Neutrophil (primary cell): ENCODE data around the gene NR3C1.

ENCODE experiments used
- H3K27ac ChIP-seq: fragments of 200-600 bp; sonication (generic); 2 replicates; pipeline ENCODE4 v1.5.1; 2016; ENCODE audit warnings: mild to moderate bottlenecking, moderate library complexity
- H3K27me3 ChIP-seq: fragments of 200-600 bp; sonication (generic); 2 replicates; pipeline ENCODE4 v1.6.0; 2016; ENCODE audit warnings: mild to moderate bottlenecking
- H3K36me3 ChIP-seq: fragments of 200-600 bp; sonication (generic); 2 replicates; pipeline ENCODE4 v1.5.1; 2017
- H3K4me1 ChIP-seq, 2 experiments: fragments of 200-600 bp in 1 of 2; sonication (generic) in 1 of 2; 1 replicate in 1 of 2; 2 replicates in 1 of 2; pipeline versions ENCODE4 v1.5.1 to v1.6.1; 2013 to 2016; ENCODE audit warnings: low read depth in 1 of 2, low read length in 1 of 2, mild to moderate bottlenecking in 1 of 2, moderate library complexity in 1 of 2; ENCODE audit not compliant: control insufficient read depth in 1 of 2, insufficient read depth in 1 of 2
- H3K4me3 ChIP-seq, 2 experiments: fragments of 200-600 bp in 1 of 2; sonication (generic) in 1 of 2; 1 replicate in 1 of 2; 2 replicates in 1 of 2; pipeline ENCODE4 v1.5.1; 2013 to 2016; ENCODE audit warnings: low read depth in 1 of 2, low read length in 1 of 2, mild to moderate bottlenecking in 1 of 2, moderate library complexity in 1 of 2
- H3K9me3 ChIP-seq: fragments of 200-600 bp; sonication (generic); 2 replicates; pipeline ENCODE4 v1.5.1; 2016
- CTCF ChIP-seq: fragments of 200-600 bp; sonication (generic); IDR thresholded peaks from 2 replicates; pipeline ENCODE4 v1.5.1; 2016; ENCODE audit warnings: antibody characterized with exemption

The NR3C1 gene

DNA sequence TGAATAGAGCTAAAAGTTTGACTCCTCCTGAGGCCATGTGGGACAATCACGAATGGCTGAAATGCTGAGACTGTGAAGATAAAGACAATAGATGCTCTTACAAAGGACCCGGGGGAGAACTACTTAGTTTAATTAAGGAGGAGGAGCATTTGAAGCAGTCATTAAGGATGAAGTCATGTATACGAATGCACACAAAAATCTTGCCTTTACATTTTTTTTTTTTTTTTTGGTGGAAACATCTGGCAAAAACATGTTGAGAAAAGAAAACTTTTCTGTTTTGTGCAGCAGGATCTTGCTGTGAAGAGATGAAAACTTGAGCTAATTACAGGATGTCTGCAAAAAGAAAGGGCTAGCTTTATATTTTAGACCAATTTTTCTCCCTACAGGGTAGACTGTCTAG, 42.3 kb upstream of the NR3C1 start:
- H3K27ac ChIP-seq: no peak overlapping the region
- TF ChIP-seq CTCF: no peak
- H3K36me3 ChIP-seq: no peaks in the 10 kb centered on the region
- H3K4me3 ChIP-seq: no peak overlapping the region
- H3K4me1 ChIP-seq: no peaks in the 10 kb centered on the region
- H3K9me3 ChIP-seq: no peaks in the 10 kb centered on the region
- no peaks in the 10 kb centered on the region for H3K27me3 ChIP-seq

DNA sequence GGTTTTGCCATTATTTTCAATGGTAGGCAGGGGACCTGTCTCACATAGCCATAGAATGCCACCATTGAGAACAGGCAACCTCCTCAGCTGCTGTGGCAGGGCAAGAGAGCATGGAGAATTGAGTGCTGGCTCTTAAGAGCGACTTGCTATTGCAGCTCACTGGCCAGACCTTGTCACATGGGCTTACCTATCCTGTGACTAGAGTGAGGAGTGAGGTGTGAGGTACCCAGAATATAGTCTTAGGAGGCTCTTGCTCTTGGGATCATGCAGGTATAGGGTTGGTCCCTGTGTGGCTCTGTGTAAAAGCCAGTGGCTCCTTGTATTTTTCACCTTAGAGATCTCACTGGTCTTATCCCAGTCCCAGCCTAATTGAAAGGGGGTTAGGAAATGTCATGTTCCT, 39.8 kb upstream of the NR3C1 start:
- Histone ChIP-seq H3K27ac (no peak overlapping the region), H3K36me3 (no peaks in the 10 kb centered on the region)

DNA sequence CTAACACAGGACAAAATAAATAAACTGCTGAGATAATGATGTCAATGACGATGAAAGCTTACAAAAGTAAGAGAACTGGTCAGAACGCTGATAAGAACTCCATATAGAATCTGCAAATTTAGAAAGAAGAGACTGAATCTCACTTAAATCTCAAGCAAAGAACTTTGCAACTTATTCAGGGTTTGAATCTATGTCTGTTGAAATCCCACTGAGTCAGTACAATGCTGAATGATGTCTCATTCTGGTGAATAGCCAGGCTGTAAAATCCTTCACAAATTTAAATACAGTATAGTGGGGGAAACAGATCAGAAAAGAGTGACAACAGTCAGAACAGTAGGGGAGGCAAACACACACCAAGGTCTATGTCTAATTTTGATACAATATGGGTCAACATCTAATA, 38.9 kb upstream of the NR3C1 start:
- TF ChIP-seq CTCF: no peak
- no peaks in the 10 kb centered on the region for H3K27me3 ChIP-seq
- H3K36me3 ChIP-seq: no peaks in the 10 kb centered on the region
- no peaks in the 10 kb centered on the region for H3K9me3 ChIP-seq
- no peaks in the 10 kb centered on the region for H3K4me1 ChIP-seq
- H3K4me3 ChIP-seq: no peak overlapping the region
- no peak overlapping the region for H3K27ac ChIP-seq

More for the DNA sequence above, 39.8 kb upstream of the NR3C1 start:
- Histone ChIP-seq H3K4me1 (no peaks in the 10 kb centered on the region), H3K27me3 (no peaks in the 10 kb centered on the region), H3K4me3 (no peak overlapping the region), H3K9me3 (no peaks in the 10 kb centered on the region)
- no peak for TF ChIP-seq CTCF

GRCh38 chr5:143440448-143441115, 37.1 kb upstream of the NR3C1 start:
- Histone ChIP-seq H3K4me3 (no peak overlapping the region), H3K4me1 (peaks cover 4 to 5% of the 10 kb centered on the region in 2 experiments), H3K9me3 (no peaks in the 10 kb centered on the region), H3K27me3 (no peaks in the 10 kb centered on the region), H3K36me3 (no peaks in the 10 kb centered on the region), H3K27ac (no peak overlapping the region)
- TF ChIP-seq CTCF: no peak

- H3K4me3 ChIP-seq: no peak overlapping the region
These were observed 34.3 kb upstream of the NR3C1 start for GRCh38 chr5:143437666-143438273.

More at GRCh38 chr5:143437666-143438273, 34.3 kb upstream of the NR3C1 start:
- no peaks in the 10 kb centered on the region for H3K27me3 ChIP-seq
- H3K36me3 ChIP-seq: no peaks in the 10 kb centered on the region
- H3K27ac ChIP-seq: no peak overlapping the region
- no peaks in the 10 kb centered on the region for H3K9me3 ChIP-seq
- TF ChIP-seq CTCF: no peak
- peaks cover 21 to 22% of the 10 kb centered on the region in 2 experiments for H3K4me1 ChIP-seq
